SU-DHL-6 (cell line): ENCODE data around the gene CDK16.
A peak's percentile ranks its signal among the peaks of the same experiment; 100 is the strongest.

ENCODE experiments used
- H2AFZ ChIP-seq: fragments of 200-600 bp; sonication (generic); 2 replicates; pipeline ENCODE4 v1.6.1; 2014; ENCODE audit warnings: low read depth, mild to moderate bottlenecking, moderate library complexity, mixed read lengths, antibody characterized with exemption, low read length; ENCODE audit not compliant: severe bottlenecking
- H3F3A ChIP-seq: fragments of 200-600 bp; shearing (Covaris generic); 2 replicates; pipeline ENCODE4 v1.6.0; 2016; ENCODE audit warnings: antibody characterized with exemption, mild to moderate bottlenecking; ENCODE audit not compliant: insufficient read depth
- H3K27ac ChIP-seq: fragments of 200-600 bp; sonication (generic); 2 replicates; pipeline ENCODE4 v1.5.1; 2016; ENCODE audit warnings: low read depth, mild to moderate bottlenecking, low read length, moderate library complexity, mixed read lengths
- H3K27me3 ChIP-seq: fragments of 200-600 bp; sonication (generic), shearing (Covaris generic); 2 replicates; pipeline ENCODE4 v1.6.0; 2014; ENCODE audit warnings: mild to moderate bottlenecking, low read length
- H3K36me3 ChIP-seq: fragments of 200-600 bp; sonication (generic); 2 replicates; pipeline ENCODE4 v1.6.1; 2014; ENCODE audit warnings: mild to moderate bottlenecking, low read length, mixed read lengths
- H3K4me2 ChIP-seq: fragments of 300-600, 200-600 bp; shearing (Covaris generic), sonication (generic); 2 replicates; pipeline ENCODE4 v1.6.0; 2014; ENCODE audit warnings: low read length, low read depth, mild to moderate bottlenecking; ENCODE audit not compliant: poor library complexity, severe bottlenecking
- H3K4me3 ChIP-seq: fragments of 200-600 bp; sonication (generic); 2 replicates; pipeline ENCODE4 v1.5.1; 2014; ENCODE audit warnings: antibody characterized with exemption, low read length, mild to moderate bottlenecking, mixed read lengths; ENCODE audit not compliant: insufficient read depth, poor library complexity, severe bottlenecking
- H3K79me2 ChIP-seq: fragments of 200-600 bp; sonication (generic); 2 replicates; pipeline ENCODE4 v1.6.1; 2014; ENCODE audit warnings: mild to moderate bottlenecking, low read length, moderate library complexity; ENCODE audit not compliant: insufficient read depth
- H3K9ac ChIP-seq: fragments of 200-600 bp; sonication (generic); 2 replicates; pipeline ENCODE4 v1.7.0; 2014; ENCODE audit warnings: mild to moderate bottlenecking, low read length
- H3K9me2 ChIP-seq: fragments of 200-600 bp; sonication (generic); replicated peaks from 2 replicates; pipeline ENCODE4 v1.6.1; 2014; ENCODE audit warnings: low read length; ENCODE audit not compliant: insufficient read depth
- H3K9me3 ChIP-seq: fragments of 200-600 bp; sonication (generic); 2 replicates; pipeline ENCODE4 v1.6.1; 2014; ENCODE audit warnings: low read length, mixed read lengths; ENCODE audit not compliant: insufficient read depth
- H4K20me1 ChIP-seq: fragments of 200-600 bp; sonication (generic); 2 replicates; pipeline ENCODE4 v1.6.1; 2014; ENCODE audit warnings: low read depth, mild to moderate bottlenecking, antibody characterized with exemption, low read length, moderate library complexity, mixed read lengths
- EZH2phosphoT487 ChIP-seq: fragments of 200-600 bp; sonication (generic), shearing (Covaris generic); conservative IDR thresholded peaks from 2 replicates; pipeline ENCODE4 v1.6.1; 2018; ENCODE audit warnings: mild to moderate bottlenecking, antibody characterized with exemption, low read length, moderate library complexity, mixed read lengths
- TF ChIP-seq, protein P1 (sequence below): fragments of 200-600 bp; sonication (generic); IDR thresholded peaks from one replicate; pipeline ENCODE4 v1.5.1; 2017; ENCODE audit warnings: antibody characterized with exemption, mild to moderate bottlenecking, low read length, moderate library complexity; ENCODE audit not compliant: insufficient read depth, poor library complexity, severe bottlenecking

CDK16 gene

DNA sequence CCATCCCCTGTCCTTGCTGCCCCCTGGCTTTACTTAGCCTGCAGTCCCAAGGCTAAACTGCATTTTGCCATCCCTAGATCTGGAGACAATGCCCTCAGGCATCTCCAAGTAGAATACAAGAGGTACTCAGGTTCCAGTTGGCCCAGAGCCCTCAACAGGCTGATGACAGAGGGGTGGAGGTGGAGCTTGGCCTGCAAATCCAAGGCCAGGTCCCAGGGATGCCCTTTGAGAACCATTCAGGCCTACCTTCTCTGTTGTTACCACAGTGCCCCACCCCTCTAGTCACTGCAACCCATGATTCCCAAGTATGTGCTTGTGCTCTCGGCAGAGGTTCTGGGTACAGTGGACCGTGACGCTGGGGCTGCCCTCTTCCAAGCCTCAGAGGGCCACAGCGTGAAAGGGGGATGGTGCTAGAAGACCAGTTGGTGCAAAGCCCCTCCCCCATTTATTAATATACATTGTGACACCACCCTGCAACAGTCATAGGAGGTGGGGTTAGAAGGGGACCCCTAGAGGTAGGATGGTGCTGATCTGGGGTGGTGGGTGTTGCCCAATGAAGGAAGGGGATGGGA, 31.3 kb upstream of the CDK16 start:
- 0 out of 2 replicates have a peak, but pooled peaks cover 4% of the 10 kb centered on the region for H3K79me2 ChIP-seq
- H3K36me3 ChIP-seq: no peaks in the 10 kb centered on the region
- no peaks in the 10 kb centered on the region for H3K9me3 ChIP-seq
- no peaks in the 10 kb centered on the region for H3K9me2 ChIP-seq
- H3K4me2 ChIP-seq: no peak overlapping the region
- no peaks in the 10 kb centered on the region for H3K27me3 ChIP-seq
- H4K20me1 ChIP-seq: no peaks in the 10 kb centered on the region
- no peak overlapping the region for H3K4me3 ChIP-seq
- H3F3A ChIP-seq: peaks cover 22% of the 10 kb centered on the region
- H3K9ac ChIP-seq: no peak overlapping the region
- H3K27ac ChIP-seq: no peak overlapping the region
- TF ChIP-seq, protein P1, sequence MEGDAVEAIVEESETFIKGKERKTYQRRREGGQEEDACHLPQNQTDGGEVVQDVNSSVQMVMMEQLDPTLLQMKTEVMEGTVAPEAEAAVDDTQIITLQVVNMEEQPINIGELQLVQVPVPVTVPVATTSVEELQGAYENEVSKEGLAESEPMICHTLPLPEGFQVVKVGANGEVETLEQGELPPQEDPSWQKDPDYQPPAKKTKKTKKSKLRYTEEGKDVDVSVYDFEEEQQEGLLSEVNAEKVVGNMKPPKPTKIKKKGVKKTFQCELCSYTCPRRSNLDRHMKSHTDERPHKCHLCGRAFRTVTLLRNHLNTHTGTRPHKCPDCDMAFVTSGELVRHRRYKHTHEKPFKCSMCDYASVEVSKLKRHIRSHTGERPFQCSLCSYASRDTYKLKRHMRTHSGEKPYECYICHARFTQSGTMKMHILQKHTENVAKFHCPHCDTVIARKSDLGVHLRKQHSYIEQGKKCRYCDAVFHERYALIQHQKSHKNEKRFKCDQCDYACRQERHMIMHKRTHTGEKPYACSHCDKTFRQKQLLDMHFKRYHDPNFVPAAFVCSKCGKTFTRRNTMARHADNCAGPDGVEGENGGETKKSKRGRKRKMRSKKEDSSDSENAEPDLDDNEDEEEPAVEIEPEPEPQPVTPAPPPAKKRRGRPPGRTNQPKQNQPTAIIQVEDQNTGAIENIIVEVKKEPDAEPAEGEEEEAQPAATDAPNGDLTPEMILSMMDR: no peak
- TF ChIP-seq EZH2phosphoT487: no peak
- H2AFZ ChIP-seq: no peak overlapping the region

DNA sequence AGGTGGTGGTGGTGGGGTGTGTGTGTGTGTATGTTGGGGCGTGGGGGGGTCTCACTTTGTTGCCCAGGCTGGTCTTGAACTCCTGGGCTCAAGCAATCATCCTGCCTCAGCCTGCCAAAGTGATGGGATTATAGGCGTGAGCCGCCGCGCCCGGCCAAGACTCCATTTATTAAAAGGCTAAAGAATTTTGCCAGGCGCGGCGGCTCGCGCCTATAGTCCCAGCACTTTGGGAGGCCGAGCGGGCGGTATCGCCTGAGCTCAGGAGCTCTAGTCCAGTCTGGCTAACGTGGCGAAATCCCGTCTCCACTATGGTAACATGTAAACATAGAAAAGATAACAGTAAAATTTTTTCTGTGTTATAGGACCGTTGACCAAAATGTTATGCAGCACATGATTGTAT, 28.6 kb upstream of the CDK16 start:
- Histone ChIP-seq H4K20me1 (no peaks in the 10 kb centered on the region), H3F3A (peaks cover 35% of the 10 kb centered on the region), H3K9ac (peak overlapping the region; percentile 98; the same call in 1 of the 2 replicates), H3K27me3 (no peaks in the 10 kb centered on the region), H3K4me3 (no peak overlapping the region), H2AFZ (peak overlapping the region; percentile 76), H3K79me2 (peaks cover 17% of the 10 kb centered on the region), H3K36me3 (no peaks in the 10 kb centered on the region), H3K4me2 (peak overlapping the region; percentile 55), H3K9me3 (no peaks in the 10 kb centered on the region), H3K27ac (no peak overlapping the region), H3K9me2 (no peaks in the 10 kb centered on the region)
- TF ChIP-seq EZH2phosphoT487: no peak
- TF ChIP-seq, protein P1: no peak

- H3K36me3 ChIP-seq: no peaks in the 10 kb centered on the region
- peaks cover 35% of the 10 kb centered on the region for H3F3A ChIP-seq
- no peaks in the 10 kb centered on the region for H3K27me3 ChIP-seq
- TF ChIP-seq EZH2phosphoT487: no peak
- TF ChIP-seq, protein P1: no peak
- H2AFZ ChIP-seq: peak overlapping the region; percentile 76
- H3K4me3 ChIP-seq: peak overlapping the region; percentile 99
- no peaks in the 10 kb centered on the region for H3K9me2 ChIP-seq
- H3K27ac ChIP-seq: peak overlapping the region; percentile 93
- H3K9me3 ChIP-seq: no peaks in the 10 kb centered on the region
- peak overlapping the region; percentile 86 for H3K4me2 ChIP-seq
- peak overlapping the region; percentile 98 for H3K9ac ChIP-seq
- H3K79me2 ChIP-seq: peaks cover 24% of the 10 kb centered on the region
- no peaks in the 10 kb centered on the region for H4K20me1 ChIP-seq
These were observed 27.8 kb upstream of the CDK16 start for GRCh38 chrX:47190445-47191269.
